Activated naive CD8-positive, alpha-beta T cell treated with anti-CD3 and anti-CD28 coated beads, Interleukin-2, amount 50 U/mL, for 16 hours (primary cell): ENCODE data around the gene WDR20.
"Not testable (repeated sequence)": the region's sequence is repeated elsewhere in the genome, so short reads cannot be mapped to it uniquely, and the experiment has no call there.

ENCODE experiments used
- DNase-seq: peaks from one replicate; pipeline ENCODE4 v3.0.0-alpha.2; 2020; ENCODE audit warnings: low read depth, low spot score

The WDR20 gene

GRCh38 chr14:102139286-102140026 lies at the start of gene WDR20:
Gene WDR20 (plus strand): TSS chr14:102139897. CDS start chr14:102139924, 27 bp downstream.
- peak; percentile 97 for DNase-seq

GRCh38 chr14:102090713-102091112 lies 49.0 kb upstream of the WDR20 start:
- no peak for DNase-seq

- no peak for DNase-seq
Observed at GRCh38 chr14:102092806-102093205, 46.9 kb upstream of the WDR20 start.

GRCh38 chr14:102094101-102094500 lies 45.6 kb upstream of the WDR20 start:
- no peak for DNase-seq

- DNase-seq = no peak
Observed at GRCh38 chr14:102095231-102095870, 44.3 kb upstream of the WDR20 start.

GRCh38 chr14:102095871-102096568 lies 43.7 kb upstream of the WDR20 start:
- DNase-seq = no peak

GRCh38 chr14:102096569-102097188 lies 43.0 kb upstream of the WDR20 start:
- peak; percentile 25 for DNase-seq

GRCh38 chr14:102097441-102098135 lies 42.1 kb upstream of the WDR20 start:
- no peak for DNase-seq

- no peak for DNase-seq
Observed at GRCh38 chr14:102103062-102103695, 36.5 kb upstream of the WDR20 start.

GRCh38 chr14:102105369-102105768 lies 34.3 kb upstream of the WDR20 start:
- DNase-seq = no peak

GRCh38 chr14:102109332-102109731 lies 30.4 kb upstream of the WDR20 start:
- not testable (repeated sequence) for DNase-seq

- DNase-seq = no peak
Observed at GRCh38 chr14:102111101-102111500, 28.6 kb upstream of the WDR20 start.

- no peak for DNase-seq
Observed at GRCh38 chr14:102116361-102117180, 23.1 kb upstream of the WDR20 start.

- DNase-seq = no peak
Observed at GRCh38 chr14:102117852-102118251, 21.8 kb upstream of the WDR20 start.

- no peak for DNase-seq
Observed at GRCh38 chr14:102120888-102121287, 18.8 kb upstream of the WDR20 start.

GRCh38 chr14:102121567-102121966 lies 18.1 kb upstream of the WDR20 start:
- no peak for DNase-seq

- DNase-seq = no peak
Observed at GRCh38 chr14:102124419-102124818, 15.3 kb upstream of the WDR20 start.

- no peak for DNase-seq
Observed at GRCh38 chr14:102125546-102125945, 14.2 kb upstream of the WDR20 start.

GRCh38 chr14:102126807-102127455 lies 12.8 kb upstream of the WDR20 start:
- DNase-seq = no peak

GRCh38 chr14:102131741-102132140 lies 8.0 kb upstream of the WDR20 start:
- DNase-seq = no peak
